Vagina (tissue), 2 donors: ENCODE measurements around the gene ARHGAP4. TPM values are rescaled to one million over a fixed set of nuclear protein-coding genes. Genes with fewer than 3 reads are reported as not detected.

Experiments used
- DNase-seq, 2 donors: peaks; one replicate each; pipeline ENCODE4 v3.0.0-alpha.2; 2017; ENCODE audit errors: extremely low spot score in 2 of 2
- H3K27ac ChIP-seq: fragments of 200-600 bp; sonication (generic); one replicate; pipeline ENCODE4 v1.5.1; 2019
- H3K27me3 ChIP-seq: fragments of 200-600 bp; sonication (generic); one replicate; pipeline ENCODE4 v1.5.1; 2019
- H3K36me3 ChIP-seq, 2 donors: fragments of 200-600 bp; sonication (generic); one replicate each; pipeline ENCODE4 v1.5.1; 2017 to 2019
- H3K4me1 ChIP-seq: fragments of 200-600 bp; sonication (generic); one replicate; pipeline ENCODE4 v1.5.1; 2019
- H3K4me3 ChIP-seq, 2 donors: fragments of 200-600 bp; sonication (generic); 1 replicate in 1 of 2; 2 replicates in 1 of 2; pipeline ENCODE4 v1.5.1; 2016 to 2019
- H3K9me3 ChIP-seq: fragments of 200-600 bp; sonication (generic); one replicate; pipeline ENCODE4 v1.5.1; 2019
- POLR2A ChIP-seq, 2 donors: fragments of 450-650 bp; IDR thresholded peaks; one replicate each; pipeline ENCODE4 v1.6.1; 2017; ENCODE audit warnings: antibody characterized with exemption in 2 of 2, mild to moderate bottlenecking in 2 of 2, moderate library complexity in 2 of 2
- POLR2AphosphoS5 ChIP-seq, 2 donors: sonication (generic); formaldehyde crosslinking; IDR thresholded peaks; one replicate each; pipeline ENCODE4 v1.9.0; 2017; ENCODE audit warnings: antibody characterized with exemption in 2 of 2, mild to moderate bottlenecking in 2 of 2, low read depth in 1 of 2; ENCODE audit not compliant: insufficient read depth in 1 of 2
- intact Hi-C: fragments of 100-400 bp; cut with DNase I; formaldehyde crosslinking; loops from one replicate; pipeline ENCODE4 v1.15.1; 2023
- total RNA-seq: library from RNA; depleted of rRNA; stranded (reverse); fragments of >200 nt; gene quantifications from one replicate; pipeline ENCODE4 v1.2.3, GENCODE V29; 2016
- TF ChIP-seq, protein P1 (sequence below), 3 experiments: fragments of 450-650 bp in 2 of 3; fragments of 200-600 bp in 1 of 3; sonication (generic) in 1 of 3; IDR thresholded peaks; one replicate each; pipeline ENCODE4 v1.5.1; 2017 to 2019; ENCODE audit warnings: antibody characterized with exemption in 3 of 3, mild to moderate bottlenecking in 2 of 3, moderate library complexity in 2 of 3

The ARHGAP4 gene
- total RNA-seq, 1 donor from 2014 or later = 36.6 TPM

DNA sequence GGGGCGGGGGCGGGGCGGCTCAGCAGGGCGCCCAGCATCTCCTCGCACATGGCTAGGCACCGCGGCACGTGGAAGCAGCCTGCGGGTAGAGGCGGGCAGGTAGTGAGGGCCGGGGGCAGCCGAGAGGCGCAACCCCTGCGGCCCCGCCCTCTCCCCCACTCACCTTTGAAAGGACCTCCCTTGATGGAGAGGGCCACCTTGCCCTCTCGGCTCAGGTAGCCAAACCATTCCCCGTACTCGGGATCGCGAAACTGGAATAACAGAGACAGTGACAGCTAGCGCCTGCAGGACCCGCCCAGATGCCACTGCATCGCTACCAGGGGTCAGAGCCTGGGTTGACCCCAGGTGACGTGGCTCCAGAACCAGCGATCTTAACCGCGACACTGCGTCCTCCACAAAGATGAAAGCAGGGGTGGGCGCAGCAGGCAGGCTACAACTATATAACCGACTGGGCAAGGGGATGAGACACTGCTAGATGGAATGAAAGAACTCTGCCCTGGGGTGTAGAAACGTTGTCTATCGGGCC, 9.3 kb upstream of the ARHGAP4 start:
- Histone ChIP-seq H3K9me3 (no peaks in the 10 kb centered on the region), H3K4me1 (peaks cover 15% of the 10 kb centered on the region), H3K27ac (peak overlapping the region; percentile 48), H3K36me3 (no peaks in the 10 kb centered on the region), H3K4me3 (peak overlapping the region; percentile 64), H3K27me3 (no peaks in the 10 kb centered on the region)
- no peak for TF ChIP-seq POLR2A (IDR thresholded peaks at IDR 0.05)
- DNase-seq = no peak
- intact Hi-C loops = no loop called here

- Histone ChIP-seq H3K27me3 (no peaks in the 10 kb centered on the region), H3K4me3 (peak within 1 kb of the TSS; percentile 64), H3K36me3 (no peaks in the 10 kb centered on the region), H3K27ac (peak within 1 kb of the TSS; percentile 48), H3K4me1 (peaks cover 15% of the 10 kb centered on the region), H3K9me3 (no peaks in the 10 kb centered on the region)
- intact Hi-C loops = no loop called here
- no peak for TF ChIP-seq POLR2AphosphoS5 (IDR thresholded peaks at IDR 0.05; ENCODE audit: insufficient read depth in 1 of 2, low read depth in 1 of 2)
- no peak for TF ChIP-seq POLR2A (IDR thresholded peaks at IDR 0.05)
- TF ChIP-seq, protein P1, sequence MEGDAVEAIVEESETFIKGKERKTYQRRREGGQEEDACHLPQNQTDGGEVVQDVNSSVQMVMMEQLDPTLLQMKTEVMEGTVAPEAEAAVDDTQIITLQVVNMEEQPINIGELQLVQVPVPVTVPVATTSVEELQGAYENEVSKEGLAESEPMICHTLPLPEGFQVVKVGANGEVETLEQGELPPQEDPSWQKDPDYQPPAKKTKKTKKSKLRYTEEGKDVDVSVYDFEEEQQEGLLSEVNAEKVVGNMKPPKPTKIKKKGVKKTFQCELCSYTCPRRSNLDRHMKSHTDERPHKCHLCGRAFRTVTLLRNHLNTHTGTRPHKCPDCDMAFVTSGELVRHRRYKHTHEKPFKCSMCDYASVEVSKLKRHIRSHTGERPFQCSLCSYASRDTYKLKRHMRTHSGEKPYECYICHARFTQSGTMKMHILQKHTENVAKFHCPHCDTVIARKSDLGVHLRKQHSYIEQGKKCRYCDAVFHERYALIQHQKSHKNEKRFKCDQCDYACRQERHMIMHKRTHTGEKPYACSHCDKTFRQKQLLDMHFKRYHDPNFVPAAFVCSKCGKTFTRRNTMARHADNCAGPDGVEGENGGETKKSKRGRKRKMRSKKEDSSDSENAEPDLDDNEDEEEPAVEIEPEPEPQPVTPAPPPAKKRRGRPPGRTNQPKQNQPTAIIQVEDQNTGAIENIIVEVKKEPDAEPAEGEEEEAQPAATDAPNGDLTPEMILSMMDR (IDR thresholded peaks at IDR 0.05) = no peak
- DNase-seq = no peak
Observed at GRCh38 chrX:153934762-153935325, 8.8 kb upstream of the ARHGAP4 start, which contains the start of gene NAA10. Gene NAA10, minus strand, starts transcription at chrX:153935037. Its CDS starts 133 bp downstream, at chrX:153934904.

DNA sequence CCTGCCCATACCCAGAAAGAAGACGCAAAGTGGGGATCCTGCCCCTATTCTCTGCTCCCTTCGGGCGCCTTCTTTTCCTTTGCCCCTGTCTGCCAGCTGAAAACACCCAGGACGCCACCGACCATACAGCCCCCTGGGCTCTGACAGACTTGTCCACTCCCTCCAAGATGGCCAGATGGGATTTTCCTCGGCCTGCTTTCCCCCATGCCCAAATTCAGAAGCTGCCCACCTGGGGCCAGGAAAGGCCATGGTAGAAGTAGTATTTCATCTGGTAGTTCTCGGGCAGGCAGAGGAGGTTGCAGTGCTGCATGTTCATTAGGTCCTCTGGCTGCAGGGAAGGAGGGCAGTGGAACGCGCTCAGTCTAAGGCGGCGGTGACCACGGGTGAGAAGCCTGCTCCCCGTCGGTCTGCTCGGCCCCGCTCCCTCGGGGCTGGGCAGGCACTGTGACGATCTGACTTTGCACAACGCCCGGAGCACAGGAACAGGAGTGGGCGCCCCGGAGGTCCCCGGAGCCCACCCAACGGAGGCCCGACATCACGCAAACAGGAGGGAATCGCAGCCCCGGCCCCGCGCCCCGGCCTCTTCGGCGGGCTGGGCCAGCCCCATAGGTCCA, 8.2 kb upstream of the ARHGAP4 start:
- H3K4me3 ChIP-seq = peak overlapping the region; percentile 64
- H3K27me3 ChIP-seq = no peaks in the 10 kb centered on the region
- H3K9me3 ChIP-seq = no peaks in the 10 kb centered on the region
- peaks cover 17% of the 10 kb centered on the region for H3K4me1 ChIP-seq
- peak overlapping the region; percentile 17 for H3K27ac ChIP-seq
- TF ChIP-seq POLR2A (IDR thresholded peaks at IDR 0.05) (no peak), POLR2AphosphoS5 (IDR thresholded peaks at IDR 0.05; ENCODE audit: insufficient read depth in 1 of 2, low read depth in 1 of 2) (no peak)
- TF ChIP-seq, protein P1 (IDR thresholded peaks at IDR 0.05) = no peak
- intact Hi-C loops = no loop called here
- H3K36me3 ChIP-seq = no peaks in the 10 kb centered on the region
- DNase-seq = no peak

- DNase-seq = no peak
- TF ChIP-seq POLR2A (IDR thresholded peaks at IDR 0.05) (no peak), POLR2AphosphoS5 (IDR thresholded peaks at IDR 0.05; ENCODE audit: insufficient read depth in 1 of 2, low read depth in 1 of 2) (no peak)
- TF ChIP-seq, protein P1 (IDR thresholded peaks at IDR 0.05) = no peak
- Histone ChIP-seq H3K27ac (no peak overlapping the region), H3K4me1 (peaks cover 22% of the 10 kb centered on the region), H3K9me3 (no peaks in the 10 kb centered on the region), H3K4me3 (peak overlapping the region; percentile 64), H3K27me3 (no peaks in the 10 kb centered on the region), H3K36me3 (no peaks in the 10 kb centered on the region)
- intact Hi-C loops = no loop called here
Observed at GRCh38 chrX:153933748-153934147, 7.7 kb upstream of the ARHGAP4 start.

DNA sequence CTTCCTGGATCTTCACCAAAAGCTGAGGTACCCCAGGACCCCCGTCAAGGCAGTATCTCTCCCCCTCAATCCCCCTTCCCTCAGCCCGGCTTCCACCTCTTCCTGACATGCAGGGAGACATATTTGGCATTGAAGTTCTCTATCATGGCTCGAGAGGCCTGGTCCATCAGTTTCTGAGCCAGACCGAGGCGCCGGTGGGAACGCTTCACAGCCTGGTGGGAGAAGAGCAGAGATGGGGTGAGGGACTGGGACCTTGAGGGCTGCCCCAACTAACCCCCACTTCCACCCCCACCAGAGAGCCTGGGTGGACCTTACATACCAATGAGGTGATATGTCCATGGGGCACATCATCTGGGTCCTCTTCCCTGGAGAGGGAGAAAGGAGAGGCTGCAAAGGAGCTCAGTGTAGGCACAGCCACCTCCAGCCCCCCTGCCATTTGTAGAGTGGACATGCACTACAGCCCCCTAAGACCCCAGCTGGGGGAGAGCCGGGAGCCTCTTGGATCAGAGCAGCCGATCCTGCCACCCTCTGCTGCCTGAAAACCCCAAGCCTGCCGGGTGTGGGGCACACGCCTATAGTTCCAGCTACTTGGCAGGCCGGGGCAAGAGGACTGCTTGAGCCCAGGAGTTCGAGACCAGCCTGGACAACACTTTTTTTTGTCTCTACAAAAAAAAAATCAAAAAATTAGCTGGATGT, 6.3 kb upstream of the ARHGAP4 start:
- intact Hi-C loops = no loop called here
- no peaks in the 10 kb centered on the region for H3K27me3 ChIP-seq
- H3K36me3 ChIP-seq = no peaks in the 10 kb centered on the region
- no peak for DNase-seq
- no peaks in the 10 kb centered on the region for H3K9me3 ChIP-seq
- no peak overlapping the region for H3K4me3 ChIP-seq
- TF ChIP-seq POLR2AphosphoS5 (IDR thresholded peaks at IDR 0.05; ENCODE audit: insufficient read depth in 1 of 2, low read depth in 1 of 2) (no peak), POLR2A (IDR thresholded peaks at IDR 0.05) (no peak)
- TF ChIP-seq, protein P1 (IDR thresholded peaks at IDR 0.05) = no peak
- no peak overlapping the region for H3K27ac ChIP-seq
- H3K4me1 ChIP-seq = peaks cover 30% of the 10 kb centered on the region
